Activated CD8-positive, alpha-beta memory T cell treated with anti-CD3 and anti-CD28 coated beads for 36 hours (primary cell): Measurements from ENCODE around the gene CHD5. TPM values are rescaled to one million over a fixed set of nuclear protein-coding genes. Genes with fewer than 3 reads are reported as not detected.

Experiments
- CTCF ChIA-PET: fragments of 350-600 bp; sonication (Branson Sonifier 250); formaldehyde crosslinking; loops from one replicate; lab custom pipeline; 2021; ENCODE audit warnings: antibody characterized with exemption; lab: Charles Lee
- POLR2A ChIA-PET: fragments of 350-600 bp; sonication (Branson Sonifier 250); formaldehyde crosslinking; loops from one replicate; lab custom pipeline; 2021; ENCODE audit warnings: antibody characterized with exemption; lab: Charles Lee
- total RNA-seq, 2 experiments: library from RNA; stranded (reverse); gene quantifications; one replicate each; pipeline ENCODE4 v1.2.3, GENCODE V29; 2021

Gene CHD5
- total RNA-seq, 2 experiments from 2014 or later = 0.57 to 0.78 TPM

GRCh38 chr1:6181347-6181770 is 1.2 kb upstream of the CHD5 start:
- CTCF ChIA-PET = no interaction called here
- POLR2A ChIA-PET = no interaction called here

- CTCF ChIA-PET = no interaction called here
- POLR2A ChIA-PET = no interaction called here
Observed at GRCh38 chr1:6180707-6181311, 688 bp upstream of the CHD5 start.

- POLR2A ChIA-PET = no interaction called here
Observed at GRCh38 chr1:6179564-6180175, 451 bp downstream of the CHD5 start.

GRCh38 chr1:6178751-6179563 is 1.2 kb downstream of the CHD5 start:
- CTCF ChIA-PET = no interaction called here
- POLR2A ChIA-PET = no interaction called here

More at GRCh38 chr1:6179564-6180175, 451 bp downstream of the CHD5 start:
- CTCF ChIA-PET = no interaction called here

- ChIA-PET CTCF (interaction anchor here (1.5 kb wide), 1 partner anchor 69 kb away, joined by 5 read pairs; no protein-coding TSS in a partner anchor), POLR2A (no interaction called here)
Observed at GRCh38 chr1:6177681-6178380, 2.3 kb downstream of the CHD5 start.

GRCh38 chr1:6176779-6177178 is 3.3 kb downstream of the CHD5 start:
- POLR2A ChIA-PET = no interaction called here
- CTCF ChIA-PET = interaction anchor here (1.5 kb wide), 1 partner anchor 68 kb away, joined by 5 read pairs; no protein-coding TSS in a partner anchor

GRCh38 chr1:6175411-6175828 is 4.7 kb downstream of the CHD5 start:
- ChIA-PET CTCF (no interaction called here), POLR2A (no interaction called here)

- ChIA-PET CTCF (no interaction called here), POLR2A (no interaction called here)
Observed at GRCh38 chr1:6174621-6175410, 5.3 kb downstream of the CHD5 start.

- CTCF ChIA-PET = no interaction called here
- POLR2A ChIA-PET = no interaction called here
Observed at GRCh38 chr1:6172549-6172948, 7.6 kb downstream of the CHD5 start.

- ChIA-PET POLR2A (no interaction called here), CTCF (no interaction called here)
Observed at GRCh38 chr1:6171548-6172124, 8.5 kb downstream of the CHD5 start.

GRCh38 chr1:6170742-6171201 is 9.3 kb downstream of the CHD5 start:
- POLR2A ChIA-PET = no interaction called here
- CTCF ChIA-PET = no interaction called here

GRCh38 chr1:6170116-6170741 is 9.9 kb downstream of the CHD5 start:
- POLR2A ChIA-PET = no interaction called here
- CTCF ChIA-PET = no interaction called here

GRCh38 chr1:6168947-6169586 is 11.1 kb downstream of the CHD5 start:
- CTCF ChIA-PET = no interaction called here
- POLR2A ChIA-PET = no interaction called here

GRCh38 chr1:6167391-6168303 is 12.5 kb downstream of the CHD5 start:
- ChIA-PET CTCF (no interaction called here), POLR2A (no interaction called here)

- ChIA-PET CTCF (no interaction called here), POLR2A (no interaction called here)
Observed at GRCh38 chr1:6166655-6167390, 13.3 kb downstream of the CHD5 start.

GRCh38 chr1:6166221-6166620 is 13.9 kb downstream of the CHD5 start:
- CTCF ChIA-PET = no interaction called here
- POLR2A ChIA-PET = no interaction called here
